GM23338 (cell line): Measurements from ENCODE around the gene PNPO. TPM values are rescaled to one million over a fixed set of nuclear protein-coding genes. Genes with fewer than 3 reads are reported as not detected.
A peak's percentile ranks its signal among the peaks of the same experiment; 100 is the strongest.

Experiments
- ATAC-seq: fragments of 200-7000 bp; cut with Tn5 transposase; 3 replicates; pipeline ENCODE4 v1.9.1; 2020
- DNase-seq: peaks from one replicate; pipeline ENCODE4 v3.0.0-alpha.2; 2015; ENCODE audit warnings: low spot score
- H2AFZ ChIP-seq: fragments of 200-600 bp; sonication (generic); 2 replicates; pipeline ENCODE4 v1.8.0; 2016; ENCODE audit warnings: antibody characterized with exemption, mild to moderate bottlenecking, moderate library complexity
- H3F3A ChIP-seq: fragments of 200-600 bp; sonication (generic); replicated peaks from 2 replicates; pipeline ENCODE4 v1.8.0; 2017; ENCODE audit warnings: antibody characterized with exemption, mixed run types, low read depth
- H3K27ac ChIP-seq: fragments of 200-600 bp; sonication (generic); 2 replicates; pipeline ENCODE4 v1.6.1; 2016; ENCODE audit warnings: low read depth
- H3K27me3 ChIP-seq: fragments of 200-600 bp; sonication (generic); 2 replicates; pipeline ENCODE4 v1.8.0; 2016; ENCODE audit warnings: mild to moderate bottlenecking, mixed run types, moderate library complexity; ENCODE audit not compliant: insufficient read depth
- H3K36me3 ChIP-seq: fragments of 200-600 bp; sonication (generic); 2 replicates; pipeline ENCODE4 v1.8.0; 2016; ENCODE audit warnings: mild to moderate bottlenecking; ENCODE audit not compliant: insufficient read depth
- H3K4me1 ChIP-seq: fragments of 200-600 bp; sonication (generic); 2 replicates; pipeline ENCODE4 v1.8.0; 2016; ENCODE audit warnings: mild to moderate bottlenecking, moderate library complexity; ENCODE audit not compliant: insufficient read depth
- H3K4me2 ChIP-seq: fragments of 200-600 bp; sonication (generic); 2 replicates; pipeline ENCODE4 v1.7.1; 2017; ENCODE audit warnings: mixed run types
- H3K4me3 ChIP-seq: fragments of 200-600 bp; sonication (generic); 2 replicates; pipeline ENCODE4 v1.6.1; 2016; ENCODE audit warnings: mixed run types
- H3K79me2 ChIP-seq: fragments of 200-600 bp; sonication (generic); replicated peaks from 2 replicates; pipeline ENCODE4 v1.8.0; 2017; ENCODE audit warnings: mild to moderate bottlenecking; ENCODE audit not compliant: insufficient read depth
- H3K9me2 ChIP-seq: fragments of 200-600 bp; sonication (generic); 2 replicates; pipeline ENCODE4 v1.8.0; 2017; ENCODE audit not compliant: insufficient read depth
- H4K20me1 ChIP-seq: fragments of 200-600 bp; sonication (generic); replicated peaks from 2 replicates; pipeline ENCODE4 v1.8.0; 2017; ENCODE audit warnings: mild to moderate bottlenecking; ENCODE audit not compliant: insufficient read depth
- H3K27ac Mint-ChIP-seq: 2 replicates; pipeline ENCODE4 v1.8.0; 2020; ENCODE audit warnings: inconsistent platforms, mild to moderate bottlenecking, moderate library complexity, mixed read lengths
- H3K27me3 Mint-ChIP-seq: 3 replicates; pipeline ENCODE4 v1.8.0; 2022; ENCODE audit warnings: low read depth, mild to moderate bottlenecking, moderate library complexity, mixed read lengths, inconsistent platforms; ENCODE audit not compliant: insufficient read depth, poor library complexity
- H3K36me3 Mint-ChIP-seq: 3 replicates; pipeline ENCODE4 v1.8.0; 2021; ENCODE audit warnings: low read depth, mild to moderate bottlenecking, inconsistent platforms, moderate library complexity, mixed read lengths
- H3K4me1 Mint-ChIP-seq: 3 replicates; pipeline ENCODE4 v1.8.0; 2020; ENCODE audit warnings: mild to moderate bottlenecking, inconsistent platforms, mixed read lengths
- H3K4me3 Mint-ChIP-seq: 3 replicates; pipeline ENCODE4 v1.8.0; 2021; ENCODE audit warnings: moderate library complexity, mild to moderate bottlenecking, inconsistent platforms, mixed read lengths
- H3K9me3 Mint-ChIP-seq: 3 replicates; pipeline ENCODE4 v1.8.0; 2020; ENCODE audit warnings: moderate library complexity, mild to moderate bottlenecking, inconsistent platforms, mixed read lengths
- CTCF ChIP-seq, 2 experiments: fragments of 200-600 bp in 1 of 2; sonication (generic) in 1 of 2; conservative IDR thresholded peaks; 2 replicates each; pipeline versions ENCODE4 v1.5.1 to v1.6.1; 2016 to 2017; ENCODE audit warnings: antibody characterized with exemption in 2 of 2, low read depth in 2 of 2, mild to moderate bottlenecking in 2 of 2, moderate library complexity in 1 of 2
- ETS1 ChIP-seq: IDR thresholded peaks from 2 replicates; pipeline ENCODE4 v1.6.1; 2016; ENCODE audit warnings: antibody characterized with exemption
- EZH2 ChIP-seq: fragments of 200-600 bp; sonication (generic); IDR thresholded peaks from one replicate; pipeline ENCODE4 v1.8.0; 2017; ENCODE audit warnings: antibody characterized with exemption, mild to moderate bottlenecking, low read depth; ENCODE audit not compliant: unreplicated experiment
- EZH2phosphoT487 ChIP-seq: fragments of 200-600 bp; sonication (generic); IDR thresholded peaks from one replicate; pipeline ENCODE4 v1.8.1; 2018; ENCODE audit warnings: antibody characterized with exemption; ENCODE audit not compliant: unreplicated experiment
- NANOG ChIP-seq: IDR thresholded peaks from 2 replicates; pipeline ENCODE4 v1.6.1; 2016; ENCODE audit warnings: antibody characterized with exemption, borderline replicate concordance
- POLR2AphosphoS5 ChIP-seq: IDR thresholded peaks from 2 replicates; pipeline ENCODE4 v1.6.1; 2016; ENCODE audit warnings: antibody characterized with exemption, low read depth
- REST ChIP-seq: IDR thresholded peaks from one replicate; pipeline ENCODE4 v1.6.1; 2018; ENCODE audit warnings: antibody characterized with exemption; ENCODE audit not compliant: unreplicated experiment
- STAT1 ChIP-seq: IDR thresholded peaks from one replicate; pipeline ENCODE4 v1.6.1; 2016; ENCODE audit warnings: antibody characterized with exemption; ENCODE audit not compliant: unreplicated experiment
- ZNF114 ChIP-seq: fragments of 250-450 bp; sonication (Bioruptor Pico); IDR thresholded peaks from 2 replicates; pipeline ENCODE4 v1.5.0; 2020; ENCODE audit warnings: mild to moderate bottlenecking, moderate library complexity
- ZNF331 ChIP-seq: fragments of 250-450 bp; sonication (Bioruptor Pico); IDR thresholded peaks from 2 replicates; pipeline ENCODE4 v1.5.0; 2020; ENCODE audit warnings: low read depth, mild to moderate bottlenecking, moderate library complexity
- polyA plus RNA-seq: library from polyadenylated mRNA; unstranded; fragments of >200 nt; fragmentation: Nextera tagmentation; extraction: Ambion mirVana; gene quantifications from 2 replicates; pipeline ENCODE4 v1.2.1, GENCODE V29; 2016
- total RNA-seq: library from RNA; depleted of rRNA; stranded (reverse); fragments of >200 nt; shearing (Covaris generic); gene quantifications from 2 replicates; pipeline ENCODE4 v1.2.3, GENCODE V29; 2014

PNPO gene
- total and polyA plus RNA-seq, 2 experiments from 2014 or later = 5.0 to 12.7 TPM

GRCh38 chr17:47955497-47956461 lies 14.4 kb downstream of the PNPO start (continued):
- TF ChIP-seq REST (no peak), ETS1 (no peak), CTCF (conservative IDR thresholded peaks at IDR 0.05; ENCODE audit: low read depth in 2 of 2) (no peak), POLR2AphosphoS5 (no peak), NANOG (no peak), STAT1 (no peak), EZH2 (no peak)

- Histone ChIP-seq H4K20me1 (no peaks in the 10 kb centered on the region), H3K4me2 (peak overlapping the region; percentile 77), H3K9me2 (no peaks in the 10 kb centered on the region), H3K36me3 (no peaks in the 10 kb centered on the region), H3K79me2 (no peaks in the 10 kb centered on the region), H3F3A (no peaks in the 10 kb centered on the region), H3K4me1 (peaks cover 21% of the 10 kb centered on the region), H3K27me3 (no peaks in the 10 kb centered on the region), H3K4me3 (peak overlapping the region; percentile 44; the same call in 1 of the 2 replicates), H3K27ac (no peak overlapping the region), H2AFZ (peak overlapping the region; percentile 95)
- ATAC-seq = no peak
- TF ChIP-seq STAT1 = no peak
- no peak for TF ChIP-seq ZNF331
- no peak for TF ChIP-seq NANOG
- no peak for TF ChIP-seq EZH2phosphoT487
- TF ChIP-seq ETS1 = no peak
- no peak for TF ChIP-seq ZNF114 (CRISPR knock-in tag)
- no peaks in the 10 kb centered on the region for H3K9me3 Mint-ChIP-seq
- H3K4me3 Mint-ChIP-seq = peak overlapping the region; percentile 63; the same call in 2 of the 3 replicates
- no peak overlapping the region for H3K27ac Mint-ChIP-seq
- H3K4me1 Mint-ChIP-seq = peaks cover 40% of the 10 kb centered on the region
- no peaks in the 10 kb centered on the region; the same call in 2 of the 3 replicates for H3K36me3 Mint-ChIP-seq
- peaks cover 5% of the 10 kb centered on the region for H3K27me3 Mint-ChIP-seq
- no peak for DNase-seq
Measured at GRCh38 chr17:47956791-47957590, 15.6 kb downstream of the PNPO start.
